Transverse colon (tissue), 4 donors: ENCODE measurements around the gene MGLL.

ENCODE experiments used
- CTCF ChIP-seq, 5 experiments: fragments of 200-600 bp in 3 of 5; fragments of 450-650 bp in 2 of 5; sonication (generic) in 3 of 5; IDR thresholded peaks; 1 replicate in 2 of 5; 2 replicates in 3 of 5; pipeline ENCODE4 v1.5.1; 2016 to 2017; ENCODE audit warnings: antibody characterized with exemption in 5 of 5, inconsistent platforms in 3 of 5, mild to moderate bottlenecking in 2 of 5, moderate library complexity in 1 of 5
- EP300 ChIP-seq: sonication (generic); formaldehyde crosslinking; IDR thresholded peaks from one replicate; pipeline ENCODE4 v1.6.1; 2017; ENCODE audit warnings: antibody characterized with exemption, low read depth
- POLR2A ChIP-seq: fragments of 450-650 bp; IDR thresholded peaks from one replicate; pipeline ENCODE4 v1.6.1; 2016; ENCODE audit warnings: antibody characterized with exemption, mild to moderate bottlenecking, moderate library complexity
- POLR2AphosphoS5 ChIP-seq, 3 donors: sonication (generic); formaldehyde crosslinking; IDR thresholded peaks; one replicate each; pipeline ENCODE4 v1.6.1; 2016; ENCODE audit warnings: antibody characterized with exemption in 3 of 3

- TF ChIP-seq CTCF (IDR thresholded peaks at IDR 0.05) (no peak), POLR2A (no peak), EP300 (no peak), POLR2AphosphoS5 (IDR thresholded peaks at IDR 0.05) (no peak)
Measured at GRCh38 chr3:127834771-127835170, 12.5 kb upstream of the MGLL start.
